Smooth muscle cell (in vitro differentiated cells): ENCODE data around the gene SHTN1. TPM values are rescaled to one million over a fixed set of nuclear protein-coding genes. Genes with fewer than 3 reads are reported as not detected.
A peak's percentile ranks its signal among the peaks of the same experiment; 100 is the strongest.

ENCODE experiments used
- DNase-seq: peaks from one replicate; lab custom pipeline; 2025; ENCODE audit not compliant: unreplicated experiment; lab: John Stamatoyannopoulos, UW
- H2AFZ ChIP-seq: fragments of 200-600 bp; sonication (generic); 2 replicates; pipeline ENCODE4 v1.6.0; 2016; ENCODE audit warnings: antibody characterized with exemption, low read depth, mild to moderate bottlenecking
- H3F3A ChIP-seq: fragments of 200-600 bp; sonication (generic); 2 replicates; pipeline ENCODE4 v1.6.0; 2017; ENCODE audit warnings: antibody characterized with exemption, low read depth
- H3K27ac ChIP-seq: fragments of 200-600 bp; sonication (generic); 2 replicates; pipeline ENCODE4 v1.5.1; 2016; ENCODE audit warnings: low read depth, mild to moderate bottlenecking
- H3K27me3 ChIP-seq: fragments of 200-600 bp; sonication (generic); 2 replicates; pipeline ENCODE4 v1.6.1; 2016; ENCODE audit warnings: low read depth, mild to moderate bottlenecking
- H3K36me3 ChIP-seq: fragments of 200-600 bp; sonication (generic); 2 replicates; pipeline ENCODE4 v1.5.1; 2016; ENCODE audit warnings: low read depth
- H3K4me1 ChIP-seq: fragments of 200-600 bp; sonication (generic); 2 replicates; pipeline ENCODE4 v1.5.1; 2016; ENCODE audit warnings: low read depth
- H3K4me2 ChIP-seq: fragments of 200-600 bp; sonication (generic); 2 replicates; pipeline ENCODE4 v1.6.0; 2016; ENCODE audit warnings: mild to moderate bottlenecking
- H3K4me3 ChIP-seq: fragments of 200-600 bp; sonication (generic); 2 replicates; pipeline ENCODE4 v1.5.1; 2016; ENCODE audit warnings: mild to moderate bottlenecking
- H3K79me2 ChIP-seq: fragments of 200-600 bp; sonication (generic); 2 replicates; pipeline ENCODE4 v1.6.0; 2016; ENCODE audit warnings: low read depth, mild to moderate bottlenecking
- H3K9ac ChIP-seq: fragments of 200-600 bp; sonication (generic); 2 replicates; pipeline ENCODE4 v1.6.0; 2016; ENCODE audit warnings: low read depth
- H3K9me3 ChIP-seq: fragments of 200-600 bp; sonication (generic); replicated peaks from 2 replicates; pipeline ENCODE4 v1.5.1; 2016; ENCODE audit warnings: low read depth
- H4K20me1 ChIP-seq: fragments of 200-600 bp; sonication (generic); 2 replicates; pipeline ENCODE4 v1.6.0; 2016; ENCODE audit warnings: low read depth
- CTCF ChIP-seq: fragments of 200-600 bp; sonication (generic); IDR thresholded peaks from 2 replicates; pipeline ENCODE4 v1.5.1; 2017; ENCODE audit warnings: borderline replicate concordance, mild to moderate bottlenecking, antibody characterized with exemption; ENCODE audit not compliant: insufficient read depth, poor library complexity, severe bottlenecking
- WGBS: methylation state at CpG from one replicate; pipeline ENCODE4 v1.1.7; 2016; ENCODE audit warnings: low lambda C conversion rate; 5-methylcytosine and 5-hydroxymethylcytosine counted together
- polyA plus RNA-seq: library from polyadenylated mRNA; unstranded; fragments of >200 nt; fragmentation: Nextera tagmentation; extraction: Ambion mirVana; gene quantifications from 2 replicates; pipeline ENCODE4 v1.2.1, GENCODE V29; 2016
- total RNA-seq: library from RNA; depleted of rRNA; stranded (reverse); fragments of >200 nt; gene quantifications from 2 replicates; pipeline ENCODE4 v1.2.3, GENCODE V29; 2014

SHTN1 gene
- total and polyA plus RNA-seq, 2 experiments from 2014 or later: 1.3 to 39.2 TPM

DNA sequence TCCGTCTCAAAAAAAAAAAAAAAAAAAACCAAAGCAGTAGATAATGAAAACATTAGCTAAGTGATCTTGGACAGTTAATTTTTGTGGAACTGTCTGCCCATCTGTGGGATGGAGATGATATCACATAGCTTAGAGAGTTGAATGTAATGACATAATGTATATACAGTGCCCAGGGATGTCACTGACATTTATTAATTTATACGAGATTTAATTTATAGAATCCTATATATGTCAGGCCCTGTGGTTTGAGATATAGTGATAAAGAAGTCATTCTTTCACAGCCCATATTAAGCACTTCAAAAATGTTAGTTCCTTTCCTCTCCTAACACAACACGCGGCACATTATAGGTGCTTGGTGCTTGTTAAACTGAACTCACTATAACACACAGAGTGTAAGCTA, 151.7 kb downstream of the SHTN1 start:
- Histone ChIP-seq H2AFZ (no peak overlapping the region), H3K79me2 (no peaks in the 10 kb centered on the region), H3K9ac (no peak overlapping the region), H3K27me3 (no peaks in the 10 kb centered on the region), H3F3A (no peaks in the 10 kb centered on the region), H3K9me3 (peaks cover 4% of the 10 kb centered on the region), H3K4me3 (no peak overlapping the region), H4K20me1 (no peaks in the 10 kb centered on the region), H3K36me3 (no peaks in the 10 kb centered on the region), H3K27ac (no peak overlapping the region), H3K4me1 (peaks cover 7% of the 10 kb centered on the region), H3K4me2 (no peak overlapping the region)
- 95% methylated on average over 4 of the region's 4 CpGs for WGBS
- TF ChIP-seq CTCF: no peak
- DNase-seq: no peak

DNA sequence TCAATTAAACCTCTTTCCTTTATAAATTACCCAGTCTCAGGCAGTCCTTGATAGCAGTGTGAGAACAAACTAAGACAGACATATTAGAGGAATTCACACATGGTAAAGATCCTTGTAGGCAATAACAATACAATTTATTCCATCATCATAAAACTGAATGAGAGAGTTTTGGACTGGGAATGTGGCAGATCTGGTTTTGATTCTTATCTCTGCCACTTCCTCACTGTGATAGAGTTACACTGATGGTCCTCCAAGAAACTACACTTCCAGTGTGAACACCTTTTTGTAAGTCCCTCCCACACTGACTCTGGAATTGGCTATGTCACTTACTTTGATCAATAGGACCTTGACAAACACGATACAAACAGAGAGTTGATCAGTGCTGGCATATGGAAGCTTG, 152.7 kb downstream of the SHTN1 start:
- H3K27ac ChIP-seq: no peak overlapping the region
- WGBS: 88% methylated on average over 1 of the region's 1 CpG
- DNase-seq: no peak
- no peaks in the 10 kb centered on the region for H3F3A ChIP-seq
- H3K4me1 ChIP-seq: peaks cover 7% of the 10 kb centered on the region
- no peak for TF ChIP-seq CTCF
- H3K79me2 ChIP-seq: no peaks in the 10 kb centered on the region
- no peak overlapping the region for H3K4me2 ChIP-seq
- H3K9me3 ChIP-seq: no peaks in the 10 kb centered on the region
- no peaks in the 10 kb centered on the region for H3K27me3 ChIP-seq
- H3K4me3 ChIP-seq: no peak overlapping the region
- H2AFZ ChIP-seq: no peak overlapping the region
- no peaks in the 10 kb centered on the region for H4K20me1 ChIP-seq
- H3K9ac ChIP-seq: no peak overlapping the region
- H3K36me3 ChIP-seq: no peaks in the 10 kb centered on the region

GRCh38 chr10:116850058-116850611, 154.9 kb downstream of the SHTN1 start:
- Histone ChIP-seq H3K4me3 (peak overlapping the region; percentile 58), H3K27me3 (no peaks in the 10 kb centered on the region), H3K79me2 (no peaks in the 10 kb centered on the region), H3K36me3 (no peaks in the 10 kb centered on the region), H3K4me1 (peaks cover 7% of the 10 kb centered on the region), H3K4me2 (peak overlapping the region; percentile 94), H4K20me1 (no peaks in the 10 kb centered on the region), H3K9me3 (no peaks in the 10 kb centered on the region), H3F3A (no peaks in the 10 kb centered on the region), H2AFZ (peak overlapping the region; percentile 96), H3K27ac (no peak overlapping the region), H3K9ac (peak overlapping the region; percentile 79)
- WGBS: 40% methylated on average over 10 of the region's 10 CpGs
- DNase-seq: no peak
- TF ChIP-seq CTCF: no peak

DNA sequence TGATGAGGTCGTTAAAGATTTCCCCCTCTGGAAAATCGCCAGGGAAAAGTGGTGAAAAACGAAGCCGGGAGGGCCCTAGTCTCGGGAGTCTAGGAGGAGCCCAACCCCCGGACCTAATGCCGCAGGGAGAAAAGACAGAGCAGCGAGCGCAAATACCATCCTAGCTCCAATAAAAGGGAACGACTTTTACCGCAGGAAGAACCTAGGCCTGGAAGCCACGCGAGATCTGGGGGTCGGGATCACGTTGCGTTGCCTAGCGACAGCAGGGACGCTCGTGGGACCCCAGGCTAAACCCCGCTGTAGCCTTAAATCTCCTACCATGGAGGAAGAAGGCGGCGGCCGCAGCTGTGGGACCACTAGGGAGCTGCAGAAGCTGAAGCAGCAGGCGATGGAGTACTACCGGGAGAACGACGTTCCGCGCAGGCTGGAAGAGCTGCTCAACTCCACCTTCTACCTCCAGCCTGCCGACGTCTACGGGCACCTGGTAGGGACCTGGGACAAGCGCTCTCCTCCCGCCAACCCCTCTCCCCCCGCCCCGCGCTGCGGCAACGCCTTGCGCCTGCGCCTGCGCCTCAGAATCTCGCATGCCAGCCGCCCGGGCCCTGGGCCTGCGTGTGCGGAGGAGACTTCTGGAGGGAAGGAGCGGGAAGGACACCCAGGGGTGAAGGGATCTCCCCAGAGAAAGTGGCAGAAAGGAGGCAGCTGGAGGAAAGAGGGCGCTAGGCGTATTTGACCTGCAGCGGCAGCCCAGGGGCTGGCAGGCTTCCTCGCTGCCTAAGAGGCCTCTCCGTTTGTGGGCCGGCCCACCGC, 155.5 kb downstream of the SHTN1 start, which contains the start of gene ENO4:
ENO4 (plus strand) TSS at position 252 of the 810 bp plus-strand sequence; CDS start at position 320, 68 bp downstream.
- 4% methylated on average over 53 of the region's 55 CpGs for WGBS
- Histone ChIP-seq H3K4me2 (peak within 1 kb of the TSS; percentile 94), H2AFZ (peak within 1 kb of the TSS; percentile 96), H3K4me3 (peak within 1 kb of the TSS; percentile 58), H3K27me3 (no peaks in the 10 kb centered on the region), H3K9ac (peak within 1 kb of the TSS; percentile 79), H3F3A (no peaks in the 10 kb centered on the region), H3K36me3 (no peaks in the 10 kb centered on the region), H3K79me2 (no peaks in the 10 kb centered on the region), H3K27ac (peak within 1 kb of the TSS; percentile 32), H3K9me3 (no peaks in the 10 kb centered on the region), H3K4me1 (peaks cover 7% of the 10 kb centered on the region), H4K20me1 (no peaks in the 10 kb centered on the region)
- no peak for TF ChIP-seq CTCF
- peak; percentile 83 for DNase-seq
